Measurements from ENCODE around the gene PRDM7.

Gene PRDM7

GRCh38 chr16:90048347-90048722 lies 28.8 kb downstream of the PRDM7 start:
- TF ChIP-seq CTCF (conservative IDR thresholded peaks at IDR 0.05), result no peak
- H3K27ac ChIP-seq, result no peak overlapping the region

- TF ChIP-seq CTCF (conservative IDR thresholded peaks at IDR 0.05), result no peak
- no peak overlapping the region for H3K27ac ChIP-seq
These were observed 29.3 kb downstream of the PRDM7 start for GRCh38 chr16:90047714-90048346.

- TF ChIP-seq CTCF (conservative IDR thresholded peaks at IDR 0.05), result no peak
- H3K27ac ChIP-seq, result peak overlapping the region; percentile 15; the same call in 1 of the 2 replicates
These were observed 30.0 kb downstream of the PRDM7 start for GRCh38 chr16:90046971-90047713.

GRCh38 chr16:90046122-90046970 lies 30.8 kb downstream of the PRDM7 start:
- no peak for TF ChIP-seq CTCF (conservative IDR thresholded peaks at IDR 0.05)
- H3K27ac ChIP-seq, result peak overlapping the region; percentile 15; the same call in 1 of the 2 replicates

- H3K27ac ChIP-seq, result no peak overlapping the region
- TF ChIP-seq CTCF (conservative IDR thresholded peaks at IDR 0.05), result no peak
These were observed 33.0 kb downstream of the PRDM7 start for GRCh38 chr16:90044111-90044551.

GRCh38 chr16:90043526-90043925 lies 33.6 kb downstream of the PRDM7 start:
- H3K27ac ChIP-seq, result no peak overlapping the region
- TF ChIP-seq CTCF (conservative IDR thresholded peaks at IDR 0.05), result no peak

- no peak for TF ChIP-seq CTCF (conservative IDR thresholded peaks at IDR 0.05)
- H3K27ac ChIP-seq, result no peak overlapping the region
These were observed 34.1 kb downstream of the PRDM7 start for GRCh38 chr16:90042946-90043514.
